ENCODE results near the gene GPR15.

The GPR15 gene

DNA sequence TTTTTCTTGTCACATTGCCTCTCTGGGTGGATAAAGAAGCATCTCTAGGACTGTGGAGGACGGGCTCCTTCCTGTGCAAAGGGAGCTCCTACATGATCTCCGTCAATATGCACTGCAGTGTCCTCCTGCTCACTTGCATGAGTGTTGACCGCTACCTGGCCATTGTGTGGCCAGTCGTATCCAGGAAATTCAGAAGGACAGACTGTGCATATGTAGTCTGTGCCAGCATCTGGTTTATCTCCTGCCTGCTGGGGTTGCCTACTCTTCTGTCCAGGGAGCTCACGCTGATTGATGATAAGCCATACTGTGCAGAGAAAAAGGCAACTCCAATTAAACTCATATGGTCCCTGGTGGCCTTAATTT, 478 bp downstream of the GPR15 start:
- DNase-seq, result no peak

DNA sequence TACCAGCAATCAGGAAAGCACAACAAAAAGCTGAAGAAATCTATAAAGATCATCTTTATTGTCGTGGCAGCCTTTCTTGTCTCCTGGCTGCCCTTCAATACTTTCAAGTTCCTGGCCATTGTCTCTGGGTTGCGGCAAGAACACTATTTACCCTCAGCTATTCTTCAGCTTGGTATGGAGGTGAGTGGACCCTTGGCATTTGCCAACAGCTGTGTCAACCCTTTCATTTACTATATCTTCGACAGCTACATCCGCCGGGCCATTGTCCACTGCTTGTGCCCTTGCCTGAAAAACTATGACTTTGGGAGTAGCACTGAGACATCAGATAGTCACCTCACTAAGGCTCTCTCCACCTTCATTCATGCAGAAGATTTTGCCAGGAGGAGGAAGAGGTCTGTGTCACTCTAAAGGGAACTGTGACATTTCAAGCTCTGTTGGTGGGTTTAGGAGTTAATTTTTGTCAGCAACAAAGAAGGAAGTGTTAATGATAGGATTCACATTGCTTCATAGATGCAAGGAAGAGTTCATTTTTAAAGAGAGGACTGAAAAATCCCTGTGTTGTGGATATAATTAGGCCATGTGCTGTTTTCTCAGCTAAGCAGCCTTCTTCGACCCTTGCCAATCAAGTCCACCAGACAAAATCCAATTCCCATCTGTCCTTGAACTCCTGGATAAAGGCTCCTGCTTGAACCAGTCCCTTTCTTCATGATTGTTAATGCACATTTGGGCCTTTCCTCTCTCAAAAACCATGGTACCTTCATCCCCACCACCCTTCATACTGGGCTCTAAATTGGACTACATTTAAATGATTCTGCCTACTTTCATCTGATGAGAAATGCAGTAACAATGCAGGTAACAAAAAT, 1.2 kb downstream of the GPR15 start:
- DNase-seq, result no peak

DNA sequence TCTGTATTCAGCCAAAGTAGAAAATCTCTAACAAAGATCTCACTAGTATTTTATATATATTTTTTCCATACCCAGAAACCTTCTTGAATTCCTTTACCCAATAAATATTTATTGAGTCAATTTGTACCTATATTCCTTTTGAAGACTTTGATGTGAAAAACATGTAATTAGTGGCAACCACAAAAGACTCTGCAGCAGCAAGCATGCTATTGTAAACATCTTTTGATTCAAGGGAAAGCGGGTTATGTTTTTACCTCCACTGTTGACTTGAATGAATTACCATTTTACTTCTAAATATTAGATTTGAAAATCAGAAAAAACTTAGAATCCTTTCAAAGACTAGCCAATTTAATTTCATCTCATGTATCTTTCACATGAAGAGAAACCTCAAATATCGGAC, 2.4 kb downstream of the GPR15 start:
- no peak for DNase-seq

DNA sequence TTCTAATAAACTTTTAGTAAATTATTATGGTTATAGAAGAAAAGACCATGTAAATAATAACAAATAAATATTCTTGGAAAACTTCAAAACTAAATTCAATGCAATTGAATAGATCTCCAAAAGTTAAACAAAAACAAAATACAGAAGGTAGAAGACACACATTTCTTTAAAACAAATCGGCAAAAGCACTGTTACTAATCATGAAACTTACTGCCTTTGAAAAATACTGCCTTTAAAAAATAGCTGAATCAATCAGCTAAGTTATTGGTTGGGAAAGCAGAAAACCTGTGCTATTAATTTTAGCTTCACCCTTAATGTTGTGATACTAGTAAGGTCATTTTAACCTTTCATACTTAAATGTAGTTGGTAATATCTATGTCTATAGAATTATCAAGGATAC, 3.0 kb downstream of the GPR15 start:
- no peak for DNase-seq

DNA sequence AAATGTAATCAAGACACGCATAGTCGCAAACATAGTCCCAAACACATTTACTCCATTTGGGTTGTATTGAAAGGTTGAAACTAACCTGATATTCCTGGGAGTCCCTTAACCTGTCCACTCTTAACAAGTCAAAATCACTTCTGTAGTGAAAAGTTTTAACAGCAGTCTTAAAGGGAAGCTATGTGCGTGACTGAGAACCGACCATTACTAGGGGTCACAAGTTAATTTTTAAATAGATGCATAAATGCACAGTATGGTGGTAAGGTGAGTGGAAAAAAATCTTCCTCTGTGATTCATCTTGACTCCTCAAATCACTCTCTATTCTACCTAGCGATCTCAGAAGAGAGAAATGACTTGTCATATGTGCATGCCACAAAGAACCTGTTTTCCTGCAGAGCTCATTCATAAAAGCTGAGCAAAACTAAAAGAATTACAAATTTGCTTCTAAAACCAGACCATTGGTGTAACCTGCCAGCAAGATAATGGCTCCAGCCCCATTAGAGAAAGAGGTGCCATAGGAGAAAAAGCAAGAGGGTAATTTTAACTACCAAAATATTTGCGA, 4.8 kb downstream of the GPR15 start:
- no peak for DNase-seq

DNA sequence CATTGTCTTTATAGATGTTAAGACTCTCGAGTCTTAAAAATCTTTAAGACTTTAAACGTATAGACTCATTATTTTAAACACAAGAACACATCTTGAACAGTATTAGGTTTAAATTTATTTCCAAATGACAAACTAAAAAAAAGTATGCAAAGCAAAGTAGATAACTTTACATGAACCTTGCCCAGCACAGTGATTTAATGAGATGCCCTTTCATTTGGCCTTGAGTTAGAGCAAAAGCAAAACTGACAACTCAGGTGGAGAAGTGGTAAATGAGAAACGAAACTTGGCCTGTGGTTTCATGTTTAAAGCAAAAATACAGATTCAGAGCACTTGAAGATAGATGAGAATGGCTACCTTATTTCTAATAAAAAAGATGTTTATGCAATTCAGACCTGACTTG, 8.6 kb downstream of the GPR15 start:
- no peak for DNase-seq

DNA sequence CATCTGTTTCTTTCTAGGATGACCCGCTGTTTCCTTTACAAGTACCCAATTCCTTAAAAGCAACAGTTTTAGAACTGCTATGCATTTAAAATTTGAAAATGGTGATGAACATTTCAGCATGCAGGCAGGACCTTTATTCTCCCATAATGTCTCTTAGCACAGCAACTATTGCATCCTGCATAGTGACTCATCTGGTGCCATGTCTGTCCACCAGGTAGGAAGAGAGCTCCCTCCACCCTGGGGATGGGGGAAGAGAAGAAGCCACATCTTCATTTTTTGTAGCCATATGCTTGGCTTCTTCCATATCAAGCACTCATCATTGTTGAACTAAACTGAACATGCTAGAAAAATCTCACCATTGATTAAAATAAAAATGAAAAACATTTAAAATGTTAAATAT, 9.9 kb downstream of the GPR15 start:
- no peak for DNase-seq

DNA sequence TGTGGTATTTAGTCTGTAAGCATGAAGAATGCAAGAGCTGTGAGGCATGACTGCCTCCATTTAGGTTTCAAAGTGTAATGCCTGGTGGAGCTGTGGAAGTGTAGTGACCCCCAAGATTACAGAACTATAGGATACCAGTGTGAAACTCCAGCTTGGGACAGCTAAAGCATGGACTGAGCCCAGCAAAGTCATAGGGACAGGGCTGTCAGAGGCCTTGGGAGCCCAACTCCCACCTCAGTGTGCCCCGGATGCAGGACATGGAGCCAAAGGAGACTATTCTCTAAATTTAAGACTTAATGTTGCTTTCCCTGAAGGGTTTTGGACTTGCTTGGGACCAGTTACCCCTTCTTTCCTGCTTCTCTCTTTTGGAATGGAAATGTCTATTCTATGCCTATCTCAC, 10.8 kb downstream of the GPR15 start:
- DNase-seq, result no peak

DNA sequence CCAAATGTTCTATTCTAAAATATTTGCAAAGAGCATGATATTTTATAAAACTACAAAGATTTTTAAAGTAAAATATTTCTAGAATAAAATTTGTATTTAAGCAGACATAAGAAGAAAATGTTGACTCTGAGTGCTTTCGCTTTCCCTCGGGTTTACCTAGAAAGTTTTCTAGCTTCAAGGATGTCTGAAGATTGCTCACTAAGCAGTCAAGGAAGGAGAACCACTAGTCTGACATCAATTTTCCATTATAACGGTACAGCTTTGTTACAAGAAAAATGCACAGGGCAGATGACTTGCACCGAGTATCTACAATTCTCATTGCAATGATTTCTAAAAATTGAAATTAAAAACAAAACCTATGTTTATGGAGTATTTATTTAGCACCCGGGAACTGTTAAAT, 14.2 kb downstream of the GPR15 start:
- no peak for DNase-seq

DNA sequence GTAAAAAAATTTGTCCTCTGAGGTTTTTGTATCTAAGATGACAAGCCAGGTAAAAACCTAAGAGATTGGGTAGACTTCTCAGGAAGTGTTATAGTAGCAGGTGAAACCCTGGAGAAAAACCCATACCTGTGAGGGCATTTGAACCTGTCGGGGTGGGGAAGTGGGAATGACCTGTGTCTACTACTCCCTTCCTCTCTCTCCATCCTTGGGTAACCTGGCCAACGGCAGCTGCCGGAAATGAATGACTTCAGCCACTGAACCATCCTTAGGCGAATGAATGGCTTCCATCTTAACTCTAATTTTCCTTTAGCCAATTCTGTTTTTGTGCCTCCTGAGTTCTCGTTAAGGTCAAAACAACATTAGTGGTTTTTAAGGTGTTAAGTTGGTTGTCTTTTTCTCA, 16.8 kb downstream of the GPR15 start:
- no peak for DNase-seq

DNA sequence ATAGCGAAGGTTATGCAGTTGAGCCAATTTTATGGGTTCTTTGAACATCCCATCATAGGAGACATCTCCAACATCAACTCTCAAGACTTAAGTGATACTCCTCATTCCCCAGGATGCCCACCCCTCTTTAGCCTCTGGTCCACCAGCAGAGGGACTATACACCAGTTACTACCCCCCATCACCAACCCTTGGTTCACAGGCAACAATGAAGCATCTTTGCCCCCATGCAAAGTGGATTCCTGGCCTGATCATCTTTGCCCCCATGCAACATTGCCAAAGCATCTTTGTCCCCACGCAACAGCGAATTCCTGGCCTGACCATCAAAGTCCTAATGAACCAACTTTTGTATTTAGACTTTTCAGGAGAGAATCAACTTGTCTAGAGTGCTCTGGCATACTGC, 19.1 kb downstream of the GPR15 start:
- no peak for DNase-seq

DNA sequence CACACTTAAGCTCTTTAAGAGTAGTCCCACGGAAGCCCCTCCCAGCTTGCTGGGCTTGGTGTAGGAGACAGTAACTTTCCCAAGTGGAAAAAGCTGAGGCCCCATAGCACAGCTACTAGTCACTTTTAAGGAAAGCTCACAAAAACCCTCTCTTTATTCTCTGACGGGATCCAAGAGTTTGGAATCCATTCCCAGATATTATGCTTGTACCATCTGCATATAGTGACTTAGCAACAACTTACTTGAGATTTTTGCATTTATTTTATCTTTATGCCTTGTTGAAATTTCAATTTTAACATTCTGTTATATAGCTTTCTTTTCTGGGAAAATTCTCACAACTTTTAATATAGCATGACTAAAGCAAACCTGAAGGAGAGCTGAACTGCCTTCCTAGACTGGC, 19.5 kb downstream of the GPR15 start:
- no peak for DNase-seq

DNA sequence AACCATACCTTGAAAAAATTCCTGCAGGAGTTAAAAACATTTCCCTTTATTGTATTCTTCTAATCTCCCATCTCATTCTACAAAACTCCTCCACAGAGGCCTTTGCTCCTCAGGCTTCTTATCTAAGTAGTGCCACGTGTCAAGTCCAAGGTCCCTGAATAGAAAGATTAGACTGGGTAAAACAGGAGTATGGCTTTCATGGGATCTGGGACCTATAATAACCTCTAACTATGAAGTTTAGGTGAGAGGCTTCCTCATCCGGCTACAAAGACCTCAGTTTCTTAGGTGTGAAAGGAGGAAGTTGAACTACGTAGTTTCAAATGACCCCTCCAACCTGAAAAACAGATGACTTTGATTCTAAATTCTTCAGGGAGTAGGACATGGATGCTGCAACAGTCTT, 20.0 kb downstream of the GPR15 start:
- no peak for DNase-seq

DNA sequence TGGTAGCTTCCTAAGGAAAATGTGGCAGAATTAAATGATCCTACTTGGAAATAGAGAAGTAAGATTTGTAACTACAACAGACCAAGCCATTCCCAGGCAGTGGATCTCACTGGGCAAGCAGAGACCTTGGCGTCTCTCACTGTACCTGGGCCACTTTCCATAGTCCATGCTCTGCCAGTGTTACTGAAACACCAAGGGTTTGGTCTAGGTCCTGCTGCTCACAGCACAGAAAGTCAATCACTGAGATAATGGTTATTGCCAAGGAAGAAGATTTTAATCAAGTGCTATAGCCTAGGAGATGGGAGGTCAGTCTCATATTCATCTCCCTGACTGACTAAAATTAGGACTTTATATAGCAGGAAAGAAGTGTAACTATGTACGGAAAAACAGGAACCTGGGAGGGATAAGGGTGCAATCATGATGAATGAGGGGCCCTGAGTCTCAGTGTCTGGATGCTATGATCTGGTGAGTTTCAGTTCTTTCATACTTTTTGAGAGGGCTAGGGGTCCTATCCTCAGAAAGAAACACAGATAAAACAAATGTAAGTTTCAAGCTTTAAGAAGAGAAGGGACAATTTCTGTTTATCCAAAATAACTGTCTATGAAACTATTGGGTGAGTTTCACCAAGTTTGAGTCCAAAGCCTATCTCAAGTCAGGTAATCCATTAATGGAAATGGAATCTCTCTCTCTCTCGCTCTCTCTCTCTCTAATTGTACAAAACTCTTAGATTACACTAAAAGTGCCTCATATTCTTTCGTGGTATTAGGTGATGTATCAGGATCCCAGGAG, 20.6 kb downstream of the GPR15 start:
- DNase-seq, result no peak

DNA sequence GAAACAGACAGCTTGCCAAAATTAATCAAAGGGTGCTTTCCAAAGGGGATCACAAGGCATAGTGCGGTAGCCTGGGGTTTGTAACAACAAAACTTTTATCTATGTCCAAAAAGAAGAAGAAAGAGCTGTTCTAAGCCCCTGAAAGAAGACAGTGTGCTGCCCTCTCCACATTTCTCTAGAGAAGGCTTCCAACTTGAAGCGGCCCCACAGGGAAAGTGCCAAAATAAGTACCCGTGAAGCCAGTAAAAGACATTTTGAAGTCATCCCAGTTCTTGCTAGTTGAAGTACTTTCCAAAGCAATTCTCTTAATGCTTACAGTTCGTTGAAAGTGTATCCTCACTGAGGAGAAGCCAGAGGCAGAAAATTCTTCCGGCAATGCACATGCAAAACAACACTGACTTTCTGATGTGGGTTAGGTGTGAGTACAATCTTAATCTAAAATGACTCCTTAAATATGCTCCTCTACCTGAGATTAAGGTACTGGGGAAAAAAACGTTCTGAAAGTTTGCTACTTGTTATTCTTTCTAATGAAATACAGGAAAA, 21.3 kb downstream of the GPR15 start:
- DNase-seq, result no peak

DNA sequence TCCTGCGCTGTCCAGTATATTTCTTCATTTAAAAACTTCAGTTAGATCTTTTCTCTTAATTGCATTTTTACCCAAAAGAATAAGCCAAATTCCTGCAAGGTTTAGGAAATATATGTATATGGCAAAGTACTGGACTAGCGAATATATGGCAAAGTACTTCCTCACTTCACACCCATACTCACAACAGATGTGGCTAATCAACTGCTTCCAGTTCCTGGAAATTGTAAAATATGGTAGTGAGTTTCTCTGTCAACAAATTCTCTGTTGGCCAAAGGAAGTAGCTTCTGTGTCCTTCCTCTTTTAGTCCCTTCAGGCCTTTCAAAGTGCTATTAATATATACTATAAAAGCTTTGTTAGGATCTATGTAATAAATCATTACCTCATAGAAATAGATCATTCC, 22.0 kb downstream of the GPR15 start:
- DNase-seq, result no peak

DNA sequence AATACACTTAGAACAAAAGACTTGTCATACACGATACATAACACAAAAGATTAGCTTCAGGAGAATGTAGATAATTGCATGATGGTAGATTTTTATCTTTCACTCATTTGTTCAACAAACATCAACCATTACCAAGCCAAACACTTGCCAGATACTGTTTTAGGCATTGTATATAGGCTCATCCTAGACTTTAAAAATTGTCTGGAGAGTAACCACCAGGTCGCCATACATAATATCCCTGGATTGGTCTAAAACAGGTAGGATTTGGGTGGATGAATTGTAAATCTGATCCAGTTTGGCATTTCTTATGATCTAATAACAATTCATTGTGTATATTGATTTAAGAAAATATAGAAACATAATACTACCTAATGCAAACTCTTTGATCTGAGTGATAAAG, 22.8 kb downstream of the GPR15 start:
- DNase-seq, result no peak

DNA sequence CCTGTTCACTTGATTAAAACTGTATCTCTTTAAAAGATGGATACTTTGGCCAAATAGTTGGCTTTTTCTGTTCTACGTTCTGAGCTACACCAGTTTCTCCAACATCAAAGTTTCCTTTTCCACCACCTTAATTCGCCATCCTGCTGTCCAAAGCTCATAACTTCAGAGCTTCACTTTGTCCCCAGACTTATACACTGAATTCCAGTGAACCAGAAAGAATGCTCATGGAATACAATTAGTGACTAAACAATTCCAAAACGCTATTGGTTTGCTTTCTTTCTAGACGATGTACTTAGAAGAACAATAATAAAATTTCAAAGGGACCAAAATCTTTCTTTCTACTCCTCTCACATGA, 23.2 kb downstream of the GPR15 start:
- no peak for DNase-seq

DNA sequence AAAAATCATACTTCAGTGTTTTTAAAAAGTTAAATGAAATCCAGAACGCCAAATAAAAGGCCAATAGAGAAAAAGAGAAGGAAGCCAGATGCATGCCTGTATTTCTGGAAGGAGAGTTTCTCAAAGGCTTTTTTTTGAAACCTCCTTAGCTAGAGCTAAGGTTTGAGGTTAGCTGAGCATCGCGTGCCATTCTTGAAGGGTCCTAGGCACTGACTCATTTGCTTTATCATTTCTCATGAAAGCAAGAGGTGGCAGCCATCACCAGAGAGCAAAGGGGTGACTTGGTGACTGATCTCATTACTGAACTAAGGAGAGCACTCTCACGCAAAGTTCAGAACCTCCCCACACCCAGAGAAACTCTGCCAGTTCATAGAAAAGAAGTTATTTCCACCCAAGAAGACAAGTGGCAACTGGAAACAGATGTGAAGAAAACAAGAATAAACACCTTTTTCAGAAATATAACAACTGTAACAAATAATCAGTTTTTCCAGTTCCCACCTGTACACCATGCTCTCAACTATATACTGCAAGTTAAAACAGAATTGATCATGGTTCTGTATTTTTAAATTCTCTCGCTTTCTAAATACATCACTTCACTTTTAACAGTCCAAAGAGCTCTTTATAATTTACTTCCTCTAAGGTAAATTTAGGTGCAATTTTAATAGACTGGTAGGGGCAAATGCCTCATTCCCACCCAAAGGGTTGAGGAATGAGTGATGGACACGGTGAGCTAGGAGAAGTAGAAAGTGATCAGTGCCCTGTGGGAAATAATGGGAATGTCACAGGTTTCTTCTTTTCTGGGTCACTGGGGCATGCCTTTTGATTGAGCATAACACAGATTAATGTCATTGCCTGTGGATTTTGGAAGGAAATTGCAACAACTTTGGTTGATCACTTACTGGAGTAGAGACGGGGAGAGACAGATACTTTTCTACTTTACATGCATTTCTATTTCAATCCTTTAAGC, 24.7 kb downstream of the GPR15 start:
- DNase-seq, result no peak

DNA sequence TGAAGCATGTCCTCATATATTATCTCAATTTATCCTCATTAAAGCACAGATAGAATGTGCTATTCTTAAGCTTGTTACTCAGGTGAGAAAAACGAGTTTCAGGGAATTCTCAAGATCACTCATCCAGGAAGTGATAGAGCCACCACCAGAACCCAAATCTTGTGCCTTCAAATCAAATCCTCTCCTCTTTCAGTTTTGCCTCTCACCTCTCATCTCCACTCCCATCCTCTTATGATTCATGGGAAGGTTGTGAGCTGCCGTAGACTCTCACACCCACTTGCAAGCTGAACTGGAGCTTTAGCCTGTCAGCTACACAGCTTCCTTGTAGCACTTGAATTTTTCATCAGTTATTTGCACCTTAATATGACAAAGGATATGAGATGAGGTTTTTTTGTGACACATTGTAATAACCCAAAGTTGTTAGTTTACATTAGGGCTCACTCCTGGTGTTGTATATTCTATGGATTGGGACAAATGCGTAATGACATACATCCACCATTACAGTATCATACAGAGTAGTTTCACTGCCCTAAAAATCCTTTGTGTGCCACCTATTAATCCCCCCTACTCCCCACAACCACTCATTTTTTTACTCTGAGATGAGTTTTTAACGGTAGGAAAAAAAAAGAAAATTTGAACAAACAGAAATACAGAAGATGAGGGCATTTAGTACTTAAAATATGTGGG, 25.7 kb downstream of the GPR15 start:
- no peak for DNase-seq

DNA sequence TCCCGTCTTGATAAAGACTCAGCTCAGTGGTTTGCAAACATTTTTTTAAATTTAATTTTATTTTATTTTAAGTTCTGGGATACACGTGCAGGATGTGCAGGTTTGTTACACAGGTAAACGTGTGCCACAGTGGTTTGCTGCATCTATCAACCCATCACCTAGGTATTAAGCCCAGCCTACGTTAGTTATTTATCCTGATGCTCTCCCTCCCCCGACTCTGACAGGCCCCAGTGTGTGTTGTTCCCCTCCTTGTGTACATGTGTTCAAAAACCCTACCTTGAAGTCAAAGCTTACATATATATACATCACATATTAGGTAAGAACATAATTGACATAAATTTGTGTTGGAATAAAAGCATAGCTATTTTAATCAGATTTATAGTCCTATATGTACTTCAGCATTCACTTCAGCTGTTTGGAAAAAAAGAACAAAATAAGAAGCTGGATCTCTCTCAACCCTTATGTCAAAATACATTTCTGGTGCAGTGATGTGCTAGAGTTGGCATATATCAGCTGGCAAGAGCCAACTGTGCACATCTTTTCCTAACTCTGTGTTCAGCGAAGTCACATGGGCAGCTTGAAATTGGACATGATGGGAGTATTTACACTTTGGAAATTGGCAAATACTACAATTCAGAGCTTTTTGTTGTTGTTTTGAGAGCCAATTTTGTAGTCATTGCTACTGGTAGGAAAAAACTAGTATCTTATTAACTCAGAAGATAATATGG, 26.5 kb downstream of the GPR15 start:
- DNase-seq, result no peak

All from DMS153 (cell line).